Fibroblast of lung (primary cell): ENCODE data around the gene ERBB4. TPM values are rescaled to one million over a fixed set of nuclear protein-coding genes. Genes with fewer than 3 reads are reported as not detected.

Experiments used
- DNase-seq, 2 donors: peaks; one replicate each; pipeline versions ENCODE4 v3.0.0 to v3.0.0-alpha.2; 2010; ENCODE audit warnings: low read depth in 2 of 2
- H2AFZ ChIP-seq: 2 replicates; pipeline ENCODE4 v1.5.1; 2012; ENCODE audit warnings: low read length, control low read depth, inconsistent platforms
- H3K27ac ChIP-seq: 2 replicates; pipeline ENCODE4 v1.5.1; 2011; ENCODE audit warnings: low read length, control low read depth; ENCODE audit not compliant: insufficient read depth
- H3K27me3 ChIP-seq: 2 replicates; pipeline ENCODE4 v1.5.1; 2011; ENCODE audit warnings: mild to moderate bottlenecking, low read length; ENCODE audit not compliant: control insufficient read depth, insufficient read depth
- H3K36me3 ChIP-seq: 2 replicates; pipeline ENCODE4 v1.5.1; 2011; ENCODE audit warnings: low read length; ENCODE audit not compliant: control insufficient read depth, insufficient read depth
- H3K4me1 ChIP-seq: 2 replicates; pipeline ENCODE4 v1.5.1; 2011; ENCODE audit warnings: low read length; ENCODE audit not compliant: control insufficient read depth, insufficient read depth; ENCODE audit errors: extremely low read depth
- H3K4me2 ChIP-seq: 2 replicates; pipeline ENCODE4 v1.5.1; 2011; ENCODE audit warnings: low read length, control low read depth; ENCODE audit not compliant: insufficient read depth; ENCODE audit errors: extremely low read depth
- H3K4me3 ChIP-seq, 4 experiments: fragments of 200-600 bp in 1 of 4; sonication (generic) in 1 of 4; replicated peaks in 1 of 4; 2 replicates each; pipeline ENCODE4 v1.5.1; 2011 to 2016; ENCODE audit warnings: low read length in 4 of 4, low read depth in 3 of 4, mild to moderate bottlenecking in 3 of 4, control low read depth in 2 of 4, inconsistent platforms in 1 of 4, mixed read lengths in 1 of 4; ENCODE audit not compliant: insufficient read depth in 1 of 4; ENCODE audit errors: control extremely low read depth in 1 of 4
- H3K79me2 ChIP-seq: 2 replicates; pipeline ENCODE4 v1.5.1; 2012; ENCODE audit warnings: mild to moderate bottlenecking, low read length, inconsistent platforms; ENCODE audit not compliant: control insufficient read depth, insufficient read depth
- H3K9ac ChIP-seq: 2 replicates; pipeline ENCODE4 v1.5.1; 2011; ENCODE audit warnings: mild to moderate bottlenecking, low read length, control low read depth; ENCODE audit not compliant: insufficient read depth
- H3K9me3 ChIP-seq: 2 replicates; pipeline ENCODE4 v1.5.1; 2012; ENCODE audit warnings: low read depth, low read length; ENCODE audit not compliant: control insufficient read depth, insufficient read depth
- H4K20me1 ChIP-seq: 2 replicates; pipeline ENCODE4 v1.5.1; 2011; ENCODE audit warnings: low read length; ENCODE audit not compliant: control insufficient read depth, insufficient read depth; ENCODE audit errors: extremely low read depth
- CTCF ChIP-seq, 2 donors: IDR thresholded peaks in 1 of 2; conservative IDR thresholded peaks in 1 of 2; 1 replicate in 1 of 2; 2 replicates in 1 of 2; pipeline ENCODE4 v1.5.1; 2011 to 2012; ENCODE audit warnings: low read length in 2 of 2, control low read depth in 1 of 2, inconsistent platforms in 1 of 2, low read depth in 1 of 2, mild to moderate bottlenecking in 1 of 2
- EZH2 ChIP-seq: IDR thresholded peaks from 2 replicates; pipeline ENCODE4 v1.5.1; 2012; ENCODE audit warnings: low read length, control low read depth, mild to moderate bottlenecking; ENCODE audit errors: missing control alignments
- polyA plus RNA-seq, 2 donors: library from polyadenylated mRNA; depleted of rRNA in 1 of 2; stranded (reverse) in 1 of 2; unstranded in 1 of 2; fragments of >200 nt; gene quantifications; 2 replicates each; pipeline ENCODE4 v1.2.1, GENCODE V29; 2011 to 2012; ENCODE audit warnings: missing spikeins in 1 of 2
- total RNA-seq: library from RNA; depleted of rRNA; stranded (reverse); fragments of >200 nt; gene quantifications from 2 replicates; pipeline ENCODE4 v1.2.1, GENCODE V29; 2014

The ERBB4 gene
- total and polyA plus RNA-seq, 2 donors (not counting 1 experiment from before 2014, with no cell fraction given), result 0.08 to 0.17 TPM

DNA sequence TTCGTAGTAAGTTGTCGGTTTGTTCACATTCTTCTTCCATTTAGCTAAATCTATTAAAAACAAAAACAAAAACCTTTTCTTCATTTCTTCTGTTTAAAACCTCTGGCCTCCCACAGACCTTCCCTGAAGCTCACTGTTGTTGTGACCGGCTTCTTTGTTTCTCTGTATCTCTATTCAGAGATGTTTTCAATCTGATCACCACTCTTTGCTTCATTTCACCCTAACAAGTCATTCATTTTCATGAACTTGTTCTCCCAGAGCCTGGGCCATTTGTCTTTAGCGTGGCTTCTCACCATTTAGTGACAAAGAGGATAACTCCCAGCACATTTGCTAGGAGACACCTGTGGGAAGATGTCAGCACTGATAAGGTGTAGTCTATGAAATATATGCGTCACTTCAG is 794.2 kb downstream of the ERBB4 start:
- Histone ChIP-seq H3K27me3 (no peaks in the 10 kb centered on the region), H3K4me3 (no peak overlapping the region), H3K79me2 (no peaks in the 10 kb centered on the region), H2AFZ (no peak overlapping the region), H3K4me1 (no peaks in the 10 kb centered on the region), H3K9me3 (no peaks in the 10 kb centered on the region), H4K20me1 (no peaks in the 10 kb centered on the region), H3K4me2 (no peak overlapping the region), H3K36me3 (no peaks in the 10 kb centered on the region), H3K27ac (no peak overlapping the region), H3K9ac (no peak overlapping the region)
- no peak for DNase-seq
- TF ChIP-seq EZH2, result no peak
- TF ChIP-seq CTCF (conservative IDR thresholded peaks at IDR 0.05 in 1 of 2, IDR thresholded peaks at IDR 0.05 in 1 of 2; ENCODE audit: low read depth in 1 of 2, low read length in 2 of 2), result no peak

GRCh38 chr2:211741966-211742365 is 796.6 kb downstream of the ERBB4 start:
- TF ChIP-seq CTCF (conservative IDR thresholded peaks at IDR 0.05 in 1 of 2, IDR thresholded peaks at IDR 0.05 in 1 of 2; ENCODE audit: low read depth in 1 of 2, low read length in 2 of 2), result no peak
- no peak for TF ChIP-seq EZH2
- Histone ChIP-seq H3K27ac (no peak overlapping the region), H3K79me2 (no peaks in the 10 kb centered on the region), H3K9ac (no peak overlapping the region), H3K9me3 (no peaks in the 10 kb centered on the region), H2AFZ (no peak overlapping the region), H3K4me2 (no peak overlapping the region), H3K27me3 (no peaks in the 10 kb centered on the region), H3K36me3 (no peaks in the 10 kb centered on the region), H4K20me1 (no peaks in the 10 kb centered on the region), H3K4me3 (no peak overlapping the region), H3K4me1 (no peaks in the 10 kb centered on the region)
- DNase-seq, result no peak

DNA sequence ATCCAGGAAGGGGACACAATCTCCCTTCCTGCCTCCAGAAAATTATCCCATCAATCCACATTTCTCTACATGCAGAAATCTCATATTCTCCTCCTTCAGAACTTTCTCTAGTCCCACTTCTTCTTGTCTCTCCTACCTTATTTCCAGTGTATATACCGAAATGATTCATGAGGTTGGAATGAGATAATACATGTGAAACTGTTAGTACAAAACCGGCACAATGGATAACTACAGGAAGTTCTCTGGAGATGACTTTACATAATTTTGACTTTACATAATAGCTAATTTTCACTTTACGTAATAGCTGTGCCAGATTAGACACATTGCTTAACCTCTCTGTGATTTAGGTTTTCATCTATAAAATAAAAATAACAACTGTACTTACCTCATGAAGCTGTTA is 801.3 kb downstream of the ERBB4 start:
- no peaks in the 10 kb centered on the region for H3K4me1 ChIP-seq

More for the DNA sequence above, 801.3 kb downstream of the ERBB4 start:
- H3K79me2 ChIP-seq, result no peaks in the 10 kb centered on the region
- H3K9me3 ChIP-seq, result no peaks in the 10 kb centered on the region
- no peak overlapping the region for H3K4me2 ChIP-seq
- no peaks in the 10 kb centered on the region for H4K20me1 ChIP-seq
- H3K4me3 ChIP-seq, result no peak overlapping the region
- H3K27me3 ChIP-seq, result no peaks in the 10 kb centered on the region
- peak in 1 of 2 donors; percentile 58 for DNase-seq
- H3K36me3 ChIP-seq, result no peaks in the 10 kb centered on the region
- H3K27ac ChIP-seq, result no peak overlapping the region
- H3K9ac ChIP-seq, result no peak overlapping the region
- TF ChIP-seq EZH2, result no peak
- no peak for TF ChIP-seq CTCF (conservative IDR thresholded peaks at IDR 0.05 in 1 of 2, IDR thresholded peaks at IDR 0.05 in 1 of 2; ENCODE audit: low read depth in 1 of 2, low read length in 2 of 2)
- no peak overlapping the region for H2AFZ ChIP-seq
